Breast epithelium (tissue), 3 donors: ENCODE results near the gene BICC1.

Source experiments
- CTCF ChIP-seq, 3 donors: fragments of 450-650 bp; IDR thresholded peaks; one replicate each; pipeline ENCODE4 v1.5.1; 2016 to 2017; ENCODE audit warnings: antibody characterized with exemption in 3 of 3, mild to moderate bottlenecking in 3 of 3, moderate library complexity in 3 of 3
- POLR2A ChIP-seq: fragments of 450-650 bp; IDR thresholded peaks from one replicate; pipeline ENCODE4 v1.6.1; 2016; ENCODE audit warnings: antibody characterized with exemption, mild to moderate bottlenecking, moderate library complexity
- POLR2AphosphoS5 ChIP-seq, 3 donors: sonication (generic); formaldehyde crosslinking; IDR thresholded peaks; one replicate each; pipeline ENCODE4 v1.6.1; 2017; ENCODE audit warnings: antibody characterized with exemption in 3 of 3

- no peak for TF ChIP-seq CTCF (IDR thresholded peaks at IDR 0.05)
- no peak for TF ChIP-seq POLR2A
- TF ChIP-seq POLR2AphosphoS5 (IDR thresholded peaks at IDR 0.05), result no peak
Measured at GRCh38 chr10:58823983-58824382, 311.3 kb downstream of the BICC1 start.
